Measurements from ENCODE around the gene ODAD3.

DNA sequence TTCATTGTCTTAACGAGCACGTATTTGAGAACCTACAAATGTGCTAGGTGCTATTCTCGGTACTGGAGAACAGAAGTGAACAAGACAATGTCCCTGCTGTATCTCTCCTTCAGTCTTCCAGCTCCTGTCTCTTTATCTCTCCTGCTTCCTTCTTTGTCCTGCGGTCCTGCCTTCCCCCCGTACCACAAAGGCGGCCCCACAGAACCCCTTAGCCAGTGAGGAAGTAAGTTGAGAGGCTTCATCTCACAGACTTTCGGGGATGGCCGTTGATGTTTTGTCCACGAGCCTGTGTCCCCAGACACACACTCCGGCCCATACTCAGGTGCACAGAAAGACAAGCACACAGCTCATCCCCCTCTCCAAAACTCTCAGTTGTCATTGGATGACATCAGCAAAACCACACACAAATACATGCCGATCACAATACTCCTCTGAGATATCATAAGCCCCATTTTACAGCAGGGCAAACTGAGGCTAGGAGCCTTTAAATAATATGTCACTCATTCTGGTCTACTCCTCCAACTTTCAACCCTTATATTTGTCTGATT lies 61.0 kb downstream of the ODAD3 start:
- TF ChIP-seq POLR2A (IDR thresholded peaks at IDR 0.05; ENCODE audit: low read length) (no peak), GATA1 (IDR thresholded peaks at IDR 0.05; ENCODE audit: low read depth, low read length) (no peak)

Measured in erythroblast (primary cell).